CD4-positive, alpha-beta T cell treated with Interleukin-1 beta for 1 hour (primary cell): Measurements from ENCODE around the gene NCKAP5.
"Not testable (repeated sequence)": the region's sequence is repeated elsewhere in the genome, so short reads cannot be mapped to it uniquely, and the experiment has no call there.

Source experiments
- DNase-seq, 2 donors: peaks; one replicate each; pipeline ENCODE4 v3.0.0-alpha.2; 2020 to 2022

Gene NCKAP5

DNA sequence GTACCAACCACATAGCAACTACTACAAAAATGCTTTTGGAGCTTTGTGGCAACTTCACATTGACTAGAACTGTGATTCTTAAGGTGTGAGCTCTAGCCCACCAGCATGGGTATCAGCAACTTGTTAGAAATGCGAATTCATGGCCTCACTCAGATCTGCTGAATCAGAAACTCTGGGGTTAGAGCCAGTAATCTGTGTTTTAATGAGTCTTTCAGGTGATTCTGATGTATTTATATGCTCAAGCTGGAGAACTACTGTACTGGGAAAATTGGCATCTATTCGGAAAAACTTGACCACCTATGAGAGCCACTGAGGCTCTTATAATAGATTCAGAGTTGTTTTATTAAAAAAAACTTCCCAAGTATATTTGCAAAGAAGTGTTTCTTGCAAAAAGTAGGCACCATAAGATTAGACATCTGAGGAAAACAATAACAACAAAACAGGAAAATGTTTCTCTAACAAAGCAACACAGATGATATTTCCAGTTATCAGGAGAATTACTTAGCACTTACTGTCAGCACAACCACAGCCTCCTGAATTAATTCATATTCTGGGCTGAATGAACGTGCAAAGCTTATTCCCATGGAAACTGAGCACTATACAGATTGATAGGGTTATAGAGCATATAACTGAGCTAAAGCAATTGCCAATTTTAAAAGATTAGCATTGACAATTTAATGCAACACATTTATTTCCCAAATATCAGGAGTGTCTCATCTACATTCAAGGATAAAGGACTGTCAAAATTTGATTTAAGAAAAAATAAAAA is 71.6 kb downstream of the NCKAP5 start:
- no peak for DNase-seq

DNA sequence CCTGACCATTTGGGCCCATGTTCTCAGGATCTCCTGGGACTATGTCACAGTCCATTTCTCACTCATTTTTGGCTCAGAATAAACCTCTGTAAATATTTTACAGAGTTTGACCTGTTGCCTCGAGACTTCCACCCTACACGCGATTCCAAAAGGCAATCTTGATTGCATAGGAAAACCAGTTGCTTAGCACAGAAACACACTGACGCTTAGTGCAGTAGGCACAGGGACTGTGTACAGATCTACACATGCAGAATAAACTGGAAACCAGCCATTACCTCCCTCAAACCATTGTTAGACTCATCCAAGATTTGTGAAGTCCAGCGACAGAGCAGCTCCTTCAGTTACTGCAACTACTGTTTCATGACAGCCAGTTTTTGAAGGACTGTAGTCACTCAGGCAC is 73.0 kb downstream of the NCKAP5 start:
- DNase-seq: no peak

DNA sequence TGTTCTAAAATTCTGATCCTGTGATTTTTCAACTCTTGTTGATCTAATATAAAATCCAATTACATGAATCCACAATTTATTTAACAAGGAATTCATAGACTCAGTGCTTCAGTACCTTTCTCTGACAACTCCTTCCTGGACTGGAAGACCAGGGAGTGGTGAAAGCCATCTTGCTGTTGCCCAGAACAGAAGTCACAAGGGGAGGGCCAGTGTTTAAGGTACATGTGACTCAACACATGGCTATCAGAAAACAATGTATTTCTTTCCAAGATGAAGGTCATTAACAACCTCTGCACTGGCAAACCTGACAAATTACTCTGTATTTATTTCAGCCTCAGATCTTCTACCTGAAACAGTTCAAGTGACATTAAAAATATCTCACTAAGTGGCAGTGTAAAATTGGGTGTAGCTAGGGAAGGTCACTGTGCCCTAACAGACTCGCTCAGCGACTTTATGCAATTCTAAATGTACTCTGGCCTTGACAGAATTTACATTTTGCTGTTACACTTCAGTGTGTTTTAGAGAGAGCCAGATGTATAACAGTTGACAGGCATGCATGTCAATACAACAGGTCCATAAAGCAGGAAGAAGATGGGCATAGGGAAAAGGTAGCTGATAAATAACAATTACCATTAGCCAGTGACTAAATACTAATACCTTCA is 75.4 kb downstream of the NCKAP5 start:
- no peak for DNase-seq

DNA sequence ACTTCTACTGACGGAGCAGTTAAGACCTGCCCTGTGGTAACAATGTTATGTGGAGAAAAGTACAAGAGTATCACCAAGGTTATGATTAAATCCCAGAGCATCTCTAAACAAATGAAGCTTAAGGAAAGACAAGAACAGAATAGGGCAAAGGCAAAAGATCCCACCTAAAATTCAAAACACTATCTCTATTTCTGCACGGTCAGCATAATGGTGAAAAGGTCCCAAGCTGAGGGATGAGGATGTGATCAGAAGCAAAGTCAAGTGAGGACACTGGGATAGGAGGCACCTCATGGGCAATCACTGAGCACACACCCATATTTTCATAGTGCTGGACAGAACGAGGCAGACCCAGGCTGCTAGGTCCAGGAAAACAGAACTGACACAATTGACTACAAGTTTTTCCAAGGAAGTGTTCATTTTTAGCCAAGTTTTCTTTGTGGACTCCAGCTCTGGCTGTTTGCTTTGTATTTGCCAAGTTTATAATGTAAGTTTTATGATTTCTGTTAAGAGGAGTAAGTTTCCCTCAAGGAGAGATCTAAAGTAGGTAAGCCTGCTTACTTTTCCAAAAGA is 77.8 kb downstream of the NCKAP5 start:
- no peak for DNase-seq

DNA sequence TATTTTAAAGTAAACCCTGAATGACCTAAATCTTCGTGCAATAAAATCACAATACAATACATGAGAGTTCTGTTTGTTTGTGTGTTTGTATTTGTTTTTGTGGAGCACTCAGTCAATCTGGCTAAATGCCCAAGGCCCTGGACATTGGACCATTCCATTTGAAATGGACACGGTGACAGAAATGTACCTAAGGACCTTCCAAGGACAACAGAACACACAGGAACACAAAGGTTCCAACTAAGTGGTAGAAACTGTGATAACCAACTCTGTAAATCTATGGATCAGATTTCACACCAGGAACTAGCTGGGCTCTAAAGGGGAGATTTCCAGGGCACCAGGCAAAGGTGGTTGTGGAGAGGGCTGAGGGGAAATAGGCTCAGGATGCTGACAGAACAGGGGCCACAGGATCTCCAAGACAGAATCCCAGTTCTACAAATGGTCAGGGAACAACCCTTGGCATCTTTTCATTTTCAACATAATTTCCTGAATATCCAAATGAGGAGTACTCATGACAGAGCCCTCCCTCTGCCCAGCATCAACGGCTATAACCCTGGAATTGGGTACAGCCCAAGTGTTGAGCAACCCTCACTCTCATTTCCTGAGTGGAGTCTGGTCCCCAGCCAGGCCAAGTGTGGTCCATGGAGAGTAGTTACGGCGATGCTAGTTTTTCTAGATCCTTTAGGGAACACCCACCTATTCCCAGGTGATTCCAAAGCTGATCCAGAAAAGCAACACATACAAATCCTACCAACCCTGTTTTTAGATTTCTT is 78.4 kb downstream of the NCKAP5 start:
- no peak for DNase-seq

DNA sequence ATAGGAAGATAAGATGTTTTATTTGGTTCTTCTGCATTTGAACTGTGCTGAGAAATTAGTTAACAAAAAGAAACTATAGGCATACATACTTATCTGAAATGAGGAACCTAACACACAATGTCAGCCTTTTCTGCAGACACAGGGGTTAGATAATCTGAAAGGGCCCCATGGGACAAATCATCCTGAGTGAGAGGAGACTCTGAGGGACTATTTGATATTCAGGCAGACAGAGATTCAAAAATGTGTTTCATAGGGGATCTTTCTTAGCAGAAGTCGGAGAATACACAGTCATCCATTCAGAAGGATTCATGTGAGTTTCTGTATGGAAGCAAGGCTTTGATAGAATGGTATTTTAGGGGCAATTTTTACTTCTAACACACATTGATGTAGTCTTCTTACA is 79.1 kb downstream of the NCKAP5 start:
- DNase-seq: no peak

DNA sequence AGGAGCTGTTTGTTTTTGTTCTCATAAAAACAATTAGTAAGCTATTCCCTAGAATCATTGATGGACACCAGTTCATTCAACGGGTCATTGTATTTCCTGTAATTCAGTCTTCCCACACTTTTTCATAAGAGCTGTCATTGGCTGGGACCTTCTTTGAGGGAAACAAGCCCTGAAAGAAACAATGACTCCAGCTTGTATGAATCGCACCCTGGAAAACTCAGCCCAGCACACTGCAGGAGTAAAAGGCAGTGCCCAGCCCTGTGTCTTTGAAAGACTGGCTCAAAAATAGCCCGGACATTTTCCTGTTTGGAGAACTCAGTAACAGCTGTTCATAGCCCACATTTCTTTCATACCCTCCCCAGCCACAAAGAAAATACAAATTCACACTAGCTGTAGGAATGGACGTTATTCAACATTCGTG is 81.5 kb downstream of the NCKAP5 start:
- DNase-seq: no peak

DNA sequence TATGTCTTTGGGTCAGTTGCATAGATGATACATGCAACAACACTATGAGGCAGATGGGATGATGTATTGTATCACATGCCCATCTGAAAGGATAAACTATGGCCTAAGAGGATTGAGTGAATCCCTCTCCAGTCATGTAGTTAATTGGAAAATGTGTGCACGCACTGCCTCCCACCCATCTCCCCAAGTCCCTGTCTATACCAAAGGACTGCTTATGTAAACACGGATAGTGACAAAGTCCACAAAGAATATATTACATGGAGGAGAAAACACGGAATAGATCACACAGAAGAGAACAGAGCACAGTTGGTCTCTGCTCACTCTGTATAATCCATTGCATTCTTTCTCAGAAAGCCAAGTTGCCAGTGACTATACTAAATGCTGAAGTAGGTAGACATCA is 82.4 kb downstream of the NCKAP5 start:
- no peak for DNase-seq

DNA sequence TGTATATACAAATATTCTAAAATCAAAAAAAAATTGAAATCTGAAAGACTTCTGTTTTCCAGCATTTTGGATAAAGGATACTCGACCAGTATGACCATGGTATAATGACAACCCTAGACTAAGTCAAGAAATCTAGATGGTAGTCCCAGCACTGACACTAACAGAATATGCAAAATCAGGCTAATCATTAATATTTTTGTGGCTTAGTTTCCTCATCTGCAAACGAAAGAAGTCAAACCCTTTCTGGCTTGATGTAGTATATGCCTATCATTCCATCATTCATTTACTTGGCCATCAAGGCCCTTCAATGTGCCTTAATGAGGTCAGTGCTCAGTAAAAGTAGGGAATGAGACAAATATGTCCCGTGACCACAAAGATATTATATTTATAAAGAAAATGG is 83.5 kb downstream of the NCKAP5 start:
- no peak for DNase-seq

DNA sequence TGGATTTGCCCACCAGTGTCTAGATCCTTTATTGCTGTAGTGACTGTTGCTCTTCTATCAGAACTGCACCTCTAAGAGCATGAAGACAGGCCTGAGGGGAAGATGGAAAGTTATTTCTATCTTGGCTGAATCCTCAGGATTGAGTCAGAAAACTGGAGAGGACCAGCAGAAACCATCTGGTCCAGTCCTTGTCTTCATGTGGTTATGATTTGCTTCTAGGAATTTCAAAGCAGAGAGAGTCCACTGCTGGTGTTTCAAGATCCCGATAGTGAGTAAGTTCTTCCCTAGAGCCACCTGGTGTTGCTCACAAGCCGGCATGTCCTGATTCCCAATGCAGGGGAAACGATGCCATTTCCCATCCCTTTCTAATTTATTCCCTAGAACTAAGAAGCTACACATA is 84.2 kb downstream of the NCKAP5 start:
- DNase-seq: no peak

DNA sequence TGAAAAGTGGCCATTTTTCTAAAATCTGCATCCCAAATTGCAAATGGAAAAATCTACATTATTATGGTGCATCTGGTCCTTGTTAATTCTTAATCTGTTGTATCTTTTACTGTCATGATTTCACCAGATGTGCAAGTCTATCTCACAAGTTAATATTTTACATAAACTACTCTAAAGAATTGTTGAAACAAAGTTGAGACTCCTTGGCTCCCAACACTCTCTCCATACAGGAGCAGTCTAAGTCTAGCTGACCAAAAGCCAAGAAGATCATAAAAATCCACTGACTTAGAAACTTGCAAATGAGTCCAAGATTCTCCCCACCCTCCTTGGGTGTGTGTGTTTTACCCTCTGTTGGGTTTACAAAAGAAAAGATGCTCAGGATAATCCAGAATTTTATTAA is 85.1 kb downstream of the NCKAP5 start:
- no peak for DNase-seq

DNA sequence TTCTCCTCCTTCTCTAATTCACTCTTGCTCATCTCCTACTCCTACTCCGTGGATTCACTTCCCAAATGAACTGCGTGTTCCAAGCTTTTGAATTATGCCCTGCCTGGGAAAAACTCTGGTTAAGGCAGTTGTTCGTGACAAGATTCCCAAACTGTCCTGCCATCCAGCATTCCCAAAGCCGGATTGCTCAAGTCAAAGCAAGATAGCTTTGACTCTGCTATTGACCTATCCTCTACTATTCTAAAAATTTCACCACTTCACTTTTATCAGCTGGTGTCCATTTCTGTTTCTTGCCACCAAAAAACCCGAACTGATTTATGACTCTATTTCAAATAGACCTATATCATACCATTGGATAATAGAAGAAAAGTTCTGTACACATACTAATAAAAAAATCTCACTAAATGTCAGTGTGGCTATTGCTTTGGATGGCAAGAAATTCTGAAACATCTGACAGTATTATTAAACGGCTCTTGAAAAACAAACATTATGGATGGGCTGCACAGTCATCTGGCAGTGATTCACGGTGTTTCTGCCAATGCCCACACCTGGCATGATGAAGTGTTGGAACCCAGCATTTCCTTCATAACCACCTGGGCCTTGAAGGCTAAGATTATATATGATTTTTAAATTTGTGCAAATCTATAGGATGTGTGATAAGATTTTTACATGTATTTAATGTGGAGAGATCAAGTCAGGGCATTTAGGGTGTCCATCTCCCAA is 87.4 kb downstream of the NCKAP5 start:
- no peak for DNase-seq

DNA sequence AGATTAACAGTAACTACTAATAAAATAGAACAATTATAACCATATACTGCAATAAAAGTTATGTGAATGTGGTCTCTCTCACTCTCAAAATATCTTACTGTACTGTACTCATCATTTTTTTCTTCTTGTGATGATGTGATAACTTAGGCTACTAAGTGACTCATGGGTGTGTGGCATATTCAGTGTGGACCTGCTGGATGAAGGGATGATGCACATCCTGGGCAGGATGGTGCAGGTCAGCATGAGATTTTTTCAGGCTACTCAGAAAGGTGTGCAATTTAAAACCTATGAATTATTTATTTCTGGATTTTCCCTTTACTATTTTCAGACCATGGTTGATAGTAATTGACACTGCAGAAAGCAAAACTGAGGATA is 90.7 kb downstream of the NCKAP5 start:
- no peak for DNase-seq

DNA sequence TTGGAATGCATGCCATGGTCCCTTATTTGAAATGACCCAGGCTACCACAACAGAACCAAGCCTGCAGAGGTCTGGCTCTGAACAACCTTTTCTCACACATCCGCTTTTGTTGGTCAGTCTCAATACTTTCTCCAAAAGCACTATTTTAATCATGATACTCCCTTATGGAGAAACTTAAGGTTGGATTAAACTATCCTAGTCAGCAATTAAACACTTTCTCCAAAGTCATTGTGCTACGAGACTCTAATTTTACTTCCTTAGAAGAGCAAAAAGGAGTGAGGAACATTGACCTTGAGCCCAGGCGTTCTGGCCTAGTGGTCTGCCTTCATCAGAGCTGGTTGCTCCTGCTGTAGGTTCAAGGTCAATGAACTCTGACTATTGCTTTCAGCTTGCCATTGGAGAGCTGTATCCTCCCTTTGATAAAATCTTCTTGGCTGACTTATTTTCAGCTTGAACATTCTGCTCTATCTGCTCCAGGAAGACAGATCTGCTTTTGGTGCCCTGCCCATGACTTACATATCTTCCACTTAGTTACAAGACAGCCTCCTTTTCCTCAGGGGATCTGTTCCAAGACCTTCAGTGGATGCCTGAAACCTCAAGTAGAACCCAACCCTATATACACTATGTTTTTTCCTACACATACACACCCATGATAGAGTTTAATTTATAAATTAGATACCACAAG is 91.2 kb downstream of the NCKAP5 start:
- no peak for DNase-seq

DNA sequence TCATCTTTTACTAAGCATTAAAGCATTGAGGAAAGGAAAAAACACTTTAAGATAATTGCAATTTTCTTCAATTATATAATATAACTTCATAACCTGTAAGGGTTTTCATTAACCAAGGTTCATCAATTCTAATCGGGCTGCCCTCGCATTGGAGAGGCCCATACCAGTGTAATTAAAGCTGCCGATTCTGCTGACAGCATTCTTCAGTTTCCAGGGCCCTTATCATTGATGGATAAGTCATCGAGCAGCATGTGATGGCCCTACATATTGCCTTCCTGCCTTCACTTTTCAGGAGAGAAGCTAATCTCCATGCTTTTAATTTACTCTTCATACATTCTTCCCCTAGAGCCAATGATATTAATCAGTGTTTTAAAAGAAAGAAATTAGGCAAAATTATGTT is 92.0 kb downstream of the NCKAP5 start:
- DNase-seq: no peak

DNA sequence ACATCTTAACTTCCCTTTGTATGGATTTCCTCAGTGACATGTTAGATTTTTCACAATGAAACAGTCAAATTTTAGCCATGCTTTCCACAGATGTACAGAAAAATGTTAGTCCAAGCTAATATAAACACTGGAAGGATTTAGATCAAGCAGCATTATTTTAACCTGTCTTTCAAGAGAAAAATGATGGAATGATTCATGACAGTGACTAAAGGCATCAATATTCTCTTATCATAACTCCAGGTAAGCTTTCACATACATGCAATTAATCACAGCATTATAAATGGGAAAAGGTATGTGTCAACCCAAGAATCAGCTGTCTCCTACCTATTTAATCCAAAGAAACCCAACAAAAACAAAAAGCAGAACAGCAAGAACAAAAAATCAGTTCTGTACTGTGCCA is 92.7 kb downstream of the NCKAP5 start:
- no peak for DNase-seq

DNA sequence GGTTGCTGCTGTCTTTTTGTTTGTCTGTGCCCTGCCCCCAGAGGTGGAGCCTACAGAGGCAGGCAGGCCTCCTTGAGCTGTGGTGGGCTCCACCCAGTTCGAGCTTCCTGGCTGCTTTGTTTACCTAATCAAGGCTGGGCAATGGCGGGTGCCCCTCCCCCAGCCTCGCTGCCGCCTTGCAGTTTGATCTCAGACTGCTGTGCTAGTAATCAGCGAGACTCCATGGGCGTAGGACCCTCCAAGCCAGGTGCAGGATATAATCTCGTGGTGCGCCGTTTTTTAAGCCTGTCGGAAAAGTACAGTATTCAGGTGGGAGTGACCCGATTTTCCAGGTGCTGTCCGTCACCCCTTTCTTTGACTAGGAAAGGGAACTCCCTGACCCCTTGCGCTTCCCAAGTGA is 97.8 kb downstream of the NCKAP5 start:
- not testable (repeated sequence) for DNase-seq

DNA sequence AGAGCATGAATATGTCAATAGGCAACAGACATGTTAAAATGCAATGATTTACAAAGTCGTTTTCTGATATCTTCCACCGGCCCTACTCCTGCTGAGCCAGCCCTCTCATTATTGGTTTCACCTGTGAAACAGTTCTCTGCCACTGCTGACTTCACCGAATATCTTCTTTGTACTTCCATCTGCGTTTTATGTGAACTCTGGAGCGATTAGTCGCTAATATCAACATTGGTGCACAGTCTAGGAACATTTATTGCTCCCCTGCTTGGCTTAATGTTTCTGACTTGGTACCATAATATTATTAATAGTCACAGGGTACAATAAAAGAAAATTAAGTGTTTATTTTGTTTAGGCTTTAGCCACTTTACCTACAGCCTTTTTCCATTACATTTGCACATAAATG is 105.5 kb downstream of the NCKAP5 start:
- DNase-seq: no peak

DNA sequence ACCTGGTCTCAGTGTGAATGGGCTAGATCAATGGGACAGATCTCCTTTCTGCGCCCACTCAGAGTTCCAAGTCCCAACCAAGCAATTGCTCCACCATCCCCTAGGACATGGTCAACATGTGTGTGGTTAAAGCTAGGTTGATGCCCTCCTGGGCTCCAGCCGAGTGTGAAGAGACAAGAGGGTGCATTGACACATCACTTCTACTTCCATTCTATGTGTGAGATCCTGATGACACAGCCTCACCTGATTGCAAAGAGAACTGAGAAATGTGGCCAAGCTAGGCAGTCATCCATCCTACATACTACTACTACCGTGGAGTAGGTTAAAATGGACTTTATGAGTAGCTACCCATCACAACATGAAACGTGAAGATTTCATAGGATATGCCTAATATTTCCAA is 106.8 kb downstream of the NCKAP5 start:
- DNase-seq: no peak

DNA sequence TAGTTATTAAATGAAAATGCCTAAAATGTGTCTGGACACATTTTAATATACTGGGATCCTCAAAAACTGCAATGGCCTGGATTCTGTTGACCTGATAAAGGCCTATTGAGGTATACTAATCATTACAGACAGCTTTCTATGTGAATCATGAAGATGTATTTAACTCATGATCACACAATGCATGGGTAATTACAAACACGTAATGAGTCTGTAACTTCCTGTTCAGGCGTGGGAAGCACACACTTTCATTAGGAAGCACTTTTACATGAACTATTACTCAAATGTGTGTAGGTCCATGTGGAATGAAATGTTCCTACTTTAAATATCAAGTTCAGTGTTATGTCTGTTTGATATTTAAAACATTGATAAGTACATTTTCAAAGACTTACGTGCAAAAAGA is 108.7 kb downstream of the NCKAP5 start:
- DNase-seq: no peak

DNA sequence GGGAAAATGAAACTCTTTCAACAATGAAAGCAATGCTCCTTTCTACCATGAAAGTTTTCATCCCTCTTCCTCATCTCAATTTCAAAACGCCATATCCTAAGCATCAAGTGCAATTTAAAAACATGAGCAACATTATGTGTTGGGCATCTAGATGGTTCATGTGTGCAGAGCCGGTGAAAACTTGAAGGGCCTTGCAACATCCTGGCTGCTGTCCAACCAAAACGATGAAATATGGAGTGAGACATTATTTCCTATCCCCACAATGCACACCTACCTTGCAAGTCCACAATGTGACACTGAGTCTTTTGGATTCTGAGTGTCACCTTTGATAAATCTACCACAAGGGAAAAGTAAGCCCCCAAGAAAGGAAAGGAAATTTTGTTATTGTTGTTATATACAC is 110.0 kb downstream of the NCKAP5 start:
- DNase-seq: no peak

DNA sequence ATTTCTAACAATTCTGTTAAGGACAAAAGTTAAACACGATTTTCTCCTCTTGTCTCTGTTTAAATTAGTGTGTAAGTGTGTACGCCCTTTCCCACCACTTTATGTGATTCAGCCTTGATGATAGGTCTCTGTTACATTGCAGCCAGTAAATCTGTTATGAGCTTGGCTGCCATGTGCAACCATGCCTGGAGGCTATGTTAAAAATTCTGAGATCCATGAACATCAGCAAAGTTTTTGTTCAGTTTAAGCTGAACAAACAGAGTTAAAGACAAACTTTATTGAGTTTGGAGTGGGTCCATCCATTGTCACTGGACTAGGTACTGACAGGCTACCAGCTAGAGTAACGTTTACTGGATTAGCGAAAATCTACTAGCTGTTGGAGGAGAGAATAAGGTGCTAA is 110.4 kb downstream of the NCKAP5 start:
- no peak for DNase-seq
